ENCODE measurements around the gene DDOST. TPM values are rescaled to one million over a fixed set of nuclear protein-coding genes. Genes with fewer than 3 reads are reported as not detected.

The DDOST gene
- total and polyA plus RNA-seq, 2 experiments from 2014 or later, result 151 to 270 TPM

GRCh38 chr1:20658166-20658915, 2.8 kb downstream of the DDOST start:
- no peak for DNase-seq (ENCODE audit: low spot score)

More at GRCh38 chr1:20658166-20658915, 2.8 kb downstream of the DDOST start:
- Histone ChIP-seq H3F3A (replicated peaks; ENCODE audit: low read depth) (0 out of 2 replicates have a peak, but pooled peaks cover 15% of the 10 kb centered on the region), H3K4me2 (no peak overlapping the region), H4K20me1 (replicated peaks; ENCODE audit: insufficient read depth) (peaks cover 20% of the 10 kb centered on the region), H3K79me2 (replicated peaks; ENCODE audit: insufficient read depth) (peaks cover 50% of the 10 kb centered on the region), H3K27ac (ENCODE audit: low read depth) (no peak overlapping the region), H3K27me3 (ENCODE audit: insufficient read depth) (no peaks in the 10 kb centered on the region), H3K4me3 (no peak overlapping the region), H3K4me1 (ENCODE audit: insufficient read depth) (peaks cover 11% of the 10 kb centered on the region), H3K9me2 (ENCODE audit: insufficient read depth) (no peaks in the 10 kb centered on the region), H3K36me3 (ENCODE audit: insufficient read depth) (peaks cover 14% of the 10 kb centered on the region; the same call in 1 of the 2 replicates), H2AFZ (no peak overlapping the region)
- Mint-ChIP-seq H3K27ac (no peak overlapping the region), H3K9me3 (no peaks in the 10 kb centered on the region), H3K27me3 (ENCODE audit: insufficient read depth, low read depth, poor library complexity) (peaks cover 11% of the 10 kb centered on the region), H3K4me3 (no peak overlapping the region), H3K36me3 (ENCODE audit: low read depth) (peaks cover 59% of the 10 kb centered on the region), H3K4me1 (peaks cover 18% of the 10 kb centered on the region)
- ATAC-seq, result no peak
- no peak for TF ChIP-seq JUNB (IDR thresholded peaks at IDR 0.05; ENCODE audit: unreplicated experiment)
- no peak for TF ChIP-seq ZNF331 (CRISPR knock-in tag; IDR thresholded peaks at IDR 0.05; ENCODE audit: low read depth)
- no peak for TF ChIP-seq CREB1 (CRISPR knock-in tag; IDR thresholded peaks at IDR 0.05; ENCODE audit: low read depth)
- TF ChIP-seq POLR2AphosphoS5 (IDR thresholded peaks at IDR 0.05; ENCODE audit: low read depth), result no peak
- TF ChIP-seq NANOG (IDR thresholded peaks at IDR 0.05; ENCODE audit: borderline replicate concordance), result no peak
- no peak for TF ChIP-seq ETS1 (IDR thresholded peaks at IDR 0.05)
- TF ChIP-seq ZNF114 (CRISPR knock-in tag; IDR thresholded peaks at IDR 0.05), result no peak
- no peak for TF ChIP-seq CTCF (conservative IDR thresholded peaks at IDR 0.05; ENCODE audit: low read depth in 2 of 2)
- TF ChIP-seq EZH2 (IDR thresholded peaks at IDR 0.05; ENCODE audit: low read depth, unreplicated experiment), result no peak
- no peak for TF ChIP-seq STAT1 (IDR thresholded peaks at IDR 0.05; ENCODE audit: unreplicated experiment)
- no peak for TF ChIP-seq REST (IDR thresholded peaks at IDR 0.05; ENCODE audit: unreplicated experiment)
- no peak for TF ChIP-seq EZH2phosphoT487 (IDR thresholded peaks at IDR 0.05; ENCODE audit: unreplicated experiment)

Data from GM23338 (cell line).